ENCODE measurements around the gene ARAP2. TPM values are rescaled to one million over a fixed set of nuclear protein-coding genes. Genes with fewer than 3 reads are reported as not detected.

The ARAP2 gene
- total RNA-seq, 1 experiment from 2014 or later = 30.0 TPM

- TF ChIP-seq CTCF (IDR thresholded peaks at IDR 0.05; ENCODE audit: unreplicated experiment) = no peak
- no peak overlapping the region for H3K27ac Mint-ChIP-seq (ENCODE audit: unreplicated experiment)
- CTCF ChIA-PET = no interaction called here
- DNase-seq = no peak
- no peak overlapping the region for H3K4me3 Mint-ChIP-seq (ENCODE audit: low read depth, unreplicated experiment)
- H3K27me3 Mint-ChIP-seq (ENCODE audit: unreplicated experiment) = no peaks in the 10 kb centered on the region
- H3K36me3 Mint-ChIP-seq (ENCODE audit: insufficient read depth, unreplicated experiment) = no peaks in the 10 kb centered on the region
- H3K4me1 Mint-ChIP-seq (ENCODE audit: low read depth, unreplicated experiment) = no peaks in the 10 kb centered on the region
- H3K9me3 Mint-ChIP-seq (ENCODE audit: low read depth, unreplicated experiment) = no peaks in the 10 kb centered on the region
- BruUV-seq (replicated peaks) = no TSS peak
- intact Hi-C loops (cut with micrococcal nuclease; ENCODE audit: unreplicated experiment) = no loop called here
Measured at GRCh38 chr4:36256398-36256891, 12.1 kb upstream of the ARAP2 start.

GRCh38 chr4:36255577-36255976 lies 11.3 kb upstream of the ARAP2 start:
- Mint-ChIP-seq H3K9me3 (ENCODE audit: low read depth, unreplicated experiment) (no peaks in the 10 kb centered on the region), H3K27me3 (ENCODE audit: unreplicated experiment) (no peaks in the 10 kb centered on the region), H3K4me3 (ENCODE audit: low read depth, unreplicated experiment) (no peak overlapping the region), H3K27ac (ENCODE audit: unreplicated experiment) (no peak overlapping the region), H3K4me1 (ENCODE audit: low read depth, unreplicated experiment) (no peaks in the 10 kb centered on the region), H3K36me3 (ENCODE audit: insufficient read depth, unreplicated experiment) (no peaks in the 10 kb centered on the region)
- DNase-seq = no peak
- BruUV-seq (replicated peaks) = no TSS peak
- intact Hi-C loops (cut with micrococcal nuclease; ENCODE audit: unreplicated experiment) = no loop called here
- TF ChIP-seq CTCF (IDR thresholded peaks at IDR 0.05; ENCODE audit: unreplicated experiment) = no peak
- CTCF ChIA-PET = no interaction called here

- CTCF ChIA-PET = no interaction called here
- Mint-ChIP-seq H3K27ac (ENCODE audit: unreplicated experiment) (no peak overlapping the region), H3K9me3 (ENCODE audit: low read depth, unreplicated experiment) (no peaks in the 10 kb centered on the region), H3K36me3 (ENCODE audit: insufficient read depth, unreplicated experiment) (no peaks in the 10 kb centered on the region), H3K4me3 (ENCODE audit: low read depth, unreplicated experiment) (no peak overlapping the region), H3K27me3 (ENCODE audit: unreplicated experiment) (no peaks in the 10 kb centered on the region), H3K4me1 (ENCODE audit: low read depth, unreplicated experiment) (no peaks in the 10 kb centered on the region)
- DNase-seq = no peak
- BruUV-seq (replicated peaks) = no TSS peak
- TF ChIP-seq CTCF (IDR thresholded peaks at IDR 0.05; ENCODE audit: unreplicated experiment) = no peak
- intact Hi-C loops (cut with micrococcal nuclease; ENCODE audit: unreplicated experiment) = no loop called here
Measured at GRCh38 chr4:36254371-36254770, 10.1 kb upstream of the ARAP2 start.

GRCh38 chr4:36251983-36252382 lies 7.7 kb upstream of the ARAP2 start:
- no peaks in the 10 kb centered on the region for H3K27me3 Mint-ChIP-seq (ENCODE audit: unreplicated experiment)
- no peak overlapping the region for H3K27ac Mint-ChIP-seq (ENCODE audit: unreplicated experiment)
- H3K36me3 Mint-ChIP-seq (ENCODE audit: insufficient read depth, unreplicated experiment) = no peaks in the 10 kb centered on the region
- CTCF ChIA-PET = no interaction called here
- no peaks in the 10 kb centered on the region for H3K4me1 Mint-ChIP-seq (ENCODE audit: low read depth, unreplicated experiment)
- no peak overlapping the region for H3K4me3 Mint-ChIP-seq (ENCODE audit: low read depth, unreplicated experiment)
- intact Hi-C loops (cut with micrococcal nuclease; ENCODE audit: unreplicated experiment) = no loop called here
- no peaks in the 10 kb centered on the region for H3K9me3 Mint-ChIP-seq (ENCODE audit: low read depth, unreplicated experiment)
- DNase-seq = no peak
- no peak for TF ChIP-seq CTCF (IDR thresholded peaks at IDR 0.05; ENCODE audit: unreplicated experiment)
- BruUV-seq (replicated peaks) = no TSS peak
